ENCODE measurements around the gene CUBN.

CUBN gene

GRCh38 chr10:16964576-16965343 is 164.9 kb downstream of the CUBN start:
- in situ Hi-C loops (cut with HindIII; ENCODE audit: low sequenced_read_pairs) = no loop called here

GRCh38 chr10:16960551-16960950 is 169.1 kb downstream of the CUBN start:
- in situ Hi-C loops (cut with HindIII; ENCODE audit: low sequenced_read_pairs) = no loop called here

GRCh38 chr10:16957038-16957437 is 172.6 kb downstream of the CUBN start:
- in situ Hi-C loops (cut with HindIII; ENCODE audit: low sequenced_read_pairs) = loop anchor here (5.0 kb wide), 1 partner anchor 50 kb away; no protein-coding TSS in a partner anchor

GRCh38 chr10:16954280-16955030 is 175.2 kb downstream of the CUBN start:
- in situ Hi-C loops (cut with HindIII; ENCODE audit: low sequenced_read_pairs) = loop anchor here (5.0 kb wide), 1 partner anchor 47 kb away; no protein-coding TSS in a partner anchor

GRCh38 chr10:16953270-16953669 is 176.3 kb downstream of the CUBN start:
- in situ Hi-C loops (cut with HindIII; ENCODE audit: low sequenced_read_pairs) = no loop called here

GRCh38 chr10:16952610-16953009 is 177.0 kb downstream of the CUBN start:
- in situ Hi-C loops (cut with HindIII; ENCODE audit: low sequenced_read_pairs) = no loop called here

GRCh38 chr10:16952080-16952479 is 177.5 kb downstream of the CUBN start:
- in situ Hi-C loops (cut with HindIII; ENCODE audit: low sequenced_read_pairs) = no loop called here

- in situ Hi-C loops (cut with HindIII; ENCODE audit: low sequenced_read_pairs) = no loop called here
These were observed 178.7 kb downstream of the CUBN start for GRCh38 chr10:16950656-16951601.

GRCh38 chr10:16949816-16950215 is 179.8 kb downstream of the CUBN start:
- in situ Hi-C loops (cut with HindIII; ENCODE audit: low sequenced_read_pairs) = no loop called here

- in situ Hi-C loops (cut with HindIII; ENCODE audit: low sequenced_read_pairs) = no loop called here
These were observed 181.2 kb downstream of the CUBN start for GRCh38 chr10:16948361-16948760.

GRCh38 chr10:16947069-16947468 is 182.5 kb downstream of the CUBN start:
- in situ Hi-C loops (cut with HindIII; ENCODE audit: low sequenced_read_pairs) = no loop called here

- in situ Hi-C loops (cut with HindIII; ENCODE audit: low sequenced_read_pairs) = no loop called here
These were observed 184.0 kb downstream of the CUBN start for GRCh38 chr10:16945593-16945992.

- in situ Hi-C loops (cut with HindIII; ENCODE audit: low sequenced_read_pairs) = no loop called here
These were observed 184.6 kb downstream of the CUBN start for GRCh38 chr10:16944986-16945385.

- in situ Hi-C loops (cut with HindIII; ENCODE audit: low sequenced_read_pairs) = no loop called here
These were observed 185.2 kb downstream of the CUBN start for GRCh38 chr10:16944402-16944801.

GRCh38 chr10:16943295-16944285 is 186.0 kb downstream of the CUBN start:
- in situ Hi-C loops (cut with HindIII; ENCODE audit: low sequenced_read_pairs) = no loop called here

GRCh38 chr10:16942381-16943078 is 187.1 kb downstream of the CUBN start:
- in situ Hi-C loops (cut with HindIII; ENCODE audit: low sequenced_read_pairs) = no loop called here

- in situ Hi-C loops (cut with HindIII; ENCODE audit: low sequenced_read_pairs) = no loop called here
These were observed 187.7 kb downstream of the CUBN start for GRCh38 chr10:16941870-16942269.

GRCh38 chr10:16941067-16941466 is 188.5 kb downstream of the CUBN start:
- in situ Hi-C loops (cut with HindIII; ENCODE audit: low sequenced_read_pairs) = no loop called here

- in situ Hi-C loops (cut with HindIII; ENCODE audit: low sequenced_read_pairs) = loop anchor here (5.0 kb wide), 1 partner anchor 33 kb away; no protein-coding TSS in a partner anchor
These were observed 190.7 kb downstream of the CUBN start for GRCh38 chr10:16938952-16939351.
